Prostate gland (tissue), 1 donor: ENCODE results near the gene SHROOM2.

ENCODE experiments used
- POLR2A ChIP-seq: fragments of 450-650 bp; IDR thresholded peaks from one replicate; pipeline ENCODE4 v1.6.1; 2016; ENCODE audit warnings: antibody characterized with exemption, mild to moderate bottlenecking
- POLR2AphosphoS5 ChIP-seq: sonication (generic); formaldehyde crosslinking; IDR thresholded peaks from one replicate; pipeline ENCODE4 v1.6.1; 2017; ENCODE audit warnings: antibody characterized with exemption

DNA sequence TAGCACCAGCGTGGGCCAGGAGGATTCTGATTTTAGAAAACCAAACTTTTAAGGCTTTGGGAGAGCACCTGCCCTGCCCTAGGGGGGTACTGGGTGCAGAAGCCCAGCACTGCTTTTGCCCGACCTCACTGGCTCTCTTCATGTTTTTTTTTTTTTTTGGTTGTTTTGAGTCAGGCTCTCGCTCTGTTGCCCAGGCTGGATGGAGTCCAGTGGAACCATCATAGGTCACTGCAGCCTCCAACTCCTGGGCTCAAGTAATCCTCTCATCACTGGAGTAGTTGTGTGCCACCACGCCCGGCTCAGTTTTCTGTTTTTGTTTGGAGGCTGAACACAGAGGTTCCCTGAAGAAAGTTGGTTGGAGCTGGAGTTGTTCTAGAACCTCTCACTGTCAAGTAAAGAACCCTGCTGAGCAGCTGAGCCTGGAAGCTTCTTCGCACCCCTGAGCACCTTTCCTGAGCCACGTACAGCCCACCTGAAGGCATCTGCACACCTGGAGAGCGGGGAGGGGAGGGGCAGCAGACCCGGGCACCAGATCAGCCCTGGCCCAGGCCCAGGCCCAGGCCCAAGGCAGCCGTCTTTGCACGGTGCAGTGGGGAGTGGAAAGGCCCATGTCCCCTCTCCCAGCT is 49.5 kb downstream of the SHROOM2 start:
- TF ChIP-seq POLR2AphosphoS5: no peak
- TF ChIP-seq POLR2A: no peak
